NCI-H446 (cell line): Measurements from ENCODE around the gene RBM48.
"Not testable (repeated sequence)": the region's sequence is repeated elsewhere in the genome, so short reads cannot be mapped to it uniquely, and the experiment has no call there.

Source experiments
- DNase-seq, 2 experiments: peaks; one replicate each; lab custom pipeline; 2025; lab: John Stamatoyannopoulos, UW

RBM48 gene

GRCh38 chr7:92545116-92545515 lies 16.5 kb downstream of the RBM48 start:
- not testable (repeated sequence) for DNase-seq

- no peak for DNase-seq
These were observed 18.4 kb downstream of the RBM48 start for GRCh38 chr7:92546856-92547497.

DNA sequence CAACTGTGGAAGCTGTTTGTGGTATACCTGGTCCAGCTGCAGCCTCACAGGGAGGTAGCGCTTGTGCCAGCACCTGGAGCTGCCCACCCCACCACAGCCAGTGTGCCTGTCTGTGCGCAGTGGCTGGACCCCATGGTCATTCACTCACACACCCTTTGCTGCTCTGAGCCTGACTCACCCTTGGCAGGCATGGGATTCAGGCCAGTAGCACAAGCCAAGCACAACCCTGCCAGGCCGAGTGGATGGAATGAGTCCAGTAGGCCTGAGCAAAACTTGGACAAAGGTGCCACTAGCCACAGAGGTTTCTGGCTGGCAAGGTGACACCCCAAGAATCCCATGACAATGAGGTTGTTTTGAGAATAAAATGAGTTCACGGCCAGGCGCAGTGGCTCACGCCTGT lies 19.0 kb downstream of the RBM48 start:
- no peak for DNase-seq

GRCh38 chr7:92550194-92550593 lies 21.6 kb downstream of the RBM48 start:
- DNase-seq, result no peak

DNA sequence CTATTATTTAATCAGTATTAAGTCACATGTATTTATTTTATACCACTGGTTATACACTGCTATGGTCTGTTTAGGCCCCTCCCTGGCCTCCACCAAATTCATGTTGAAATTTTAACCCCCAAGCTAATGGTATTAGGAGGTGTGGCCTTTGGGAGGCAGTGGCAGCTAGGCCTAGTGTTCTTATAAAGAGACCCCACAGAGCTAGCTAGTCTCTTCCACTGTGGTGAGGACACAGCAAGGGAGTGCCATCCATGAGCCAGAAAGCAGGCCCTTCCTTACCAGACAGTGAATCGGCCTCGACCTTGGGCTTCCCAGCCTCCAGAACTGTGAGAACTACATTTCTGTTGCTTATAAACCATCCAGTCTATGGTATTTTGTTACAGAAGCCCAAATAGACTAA lies 28.7 kb downstream of the RBM48 start:
- DNase-seq, result no peak

GRCh38 chr7:92557808-92558362 lies 29.3 kb downstream of the RBM48 start:
- no peak for DNase-seq

GRCh38 chr7:92560602-92561001 lies 32.0 kb downstream of the RBM48 start:
- DNase-seq, result no peak

GRCh38 chr7:92563345-92563744 lies 34.8 kb downstream of the RBM48 start:
- no peak for DNase-seq

DNA sequence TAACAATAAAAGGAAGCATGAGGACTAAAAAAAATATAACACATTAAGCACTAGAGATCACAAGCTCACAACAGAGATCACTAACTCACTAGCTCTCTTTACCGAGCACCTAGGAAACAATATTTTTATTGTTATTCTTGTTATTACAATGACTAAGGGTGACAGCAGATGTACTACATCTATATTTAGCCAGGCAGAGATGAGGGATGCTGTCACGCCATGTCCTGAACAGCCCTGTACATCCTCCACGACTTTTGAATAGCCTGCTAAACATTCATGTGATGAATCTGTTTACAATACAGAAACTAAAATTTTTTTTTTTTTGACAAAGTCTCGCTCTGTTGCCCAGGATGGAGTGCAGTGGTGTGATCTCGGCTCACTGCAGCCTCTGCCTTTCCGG lies 38.9 kb downstream of the RBM48 start:
- DNase-seq, result no peak

- DNase-seq, result no peak
These were observed 40.5 kb downstream of the RBM48 start for GRCh38 chr7:92569137-92569536.

- no peak for DNase-seq
These were observed 47.7 kb downstream of the RBM48 start for GRCh38 chr7:92576296-92576695.

GRCh38 chr7:92582948-92583347 lies 54.4 kb downstream of the RBM48 start:
- DNase-seq, result no peak

DNA sequence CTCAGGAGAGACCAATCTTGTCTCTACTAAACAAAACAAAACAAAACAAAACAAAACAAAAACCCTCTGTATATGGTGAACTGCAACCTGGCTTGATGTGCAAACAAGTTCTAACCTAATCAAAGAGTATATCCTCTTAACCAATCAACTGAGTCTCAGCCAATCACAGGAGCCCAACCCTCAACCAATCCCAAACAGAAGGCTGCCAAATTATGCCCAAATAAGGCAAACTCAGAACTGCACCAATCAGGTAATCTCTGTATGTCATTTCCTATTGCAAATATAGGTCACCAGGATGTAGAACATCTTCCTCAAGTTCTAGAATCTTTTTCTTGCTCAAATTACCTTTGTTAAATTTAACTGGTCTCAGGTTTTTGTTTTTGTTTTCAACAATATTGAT lies 56.4 kb downstream of the RBM48 start:
- DNase-seq, result no peak

- no peak for DNase-seq
These were observed 57.8 kb downstream of the RBM48 start for GRCh38 chr7:92586403-92586802.

DNA sequence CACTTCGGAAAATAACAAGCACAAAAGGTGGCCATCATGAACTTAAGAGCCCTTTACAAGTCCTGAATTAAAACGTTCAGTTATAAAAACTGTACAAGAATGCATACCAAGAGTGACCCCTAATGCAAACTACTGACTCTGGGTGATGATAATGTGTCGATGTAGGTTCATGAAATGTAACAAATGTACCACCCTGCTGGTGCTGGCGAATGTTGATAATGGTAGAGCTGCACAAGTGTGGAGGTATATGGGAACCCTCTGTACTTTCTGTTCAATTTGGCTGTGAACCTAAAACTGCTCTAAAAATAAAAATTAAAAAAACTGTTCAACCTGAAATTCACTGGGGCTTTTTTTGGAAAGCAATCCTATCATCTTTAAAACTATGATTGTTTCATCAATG lies 58.2 kb downstream of the RBM48 start:
- DNase-seq, result no peak
